MCF 10A (cell line): Measurements from ENCODE around the gene ZBTB18. TPM values are rescaled to one million over a fixed set of nuclear protein-coding genes. Genes with fewer than 3 reads are reported as not detected.

Experiments used
- BruUV-seq: library from RNA; stranded (reverse); fragments of 400-500 nt; replicated peaks from 2 replicates; lab custom pipeline; 2021; lab: Mats Ljungman, UMichigan
- CTCF ChIA-PET: fragments of 300-600 bp; sonication (Branson Sonifier 250); formaldehyde crosslinking; extraction: SDS; loops from one replicate; lab custom pipeline; 2021; ENCODE audit warnings: antibody characterized with exemption, inconsistent platforms; lab: Yijun Ruan, JAX
- POLR2A ChIA-PET: fragments of 300-600, 350-650 bp; sonication (Branson Sonifier 250); formaldehyde crosslinking; extraction: SDS; loops from one replicate; lab custom pipeline; 2020; ENCODE audit warnings: antibody characterized with exemption, inconsistent platforms; lab: Yijun Ruan, JAX
- DNase-seq: peaks from one replicate; pipeline ENCODE4 v3.0.0-alpha.2; 2018; ENCODE audit not compliant: unreplicated experiment
- H3K27ac Mint-ChIP-seq: one replicate; pipeline ENCODE4 v1.8.0; 2022; ENCODE audit warnings: mild to moderate bottlenecking, low read depth, mixed read lengths; ENCODE audit not compliant: unreplicated experiment
- H3K27me3 Mint-ChIP-seq: one replicate; pipeline ENCODE4 v1.8.0; 2022; ENCODE audit warnings: mixed read lengths; ENCODE audit not compliant: insufficient read depth, unreplicated experiment
- H3K36me3 Mint-ChIP-seq: one replicate; pipeline ENCODE4 v1.8.0; 2022; ENCODE audit warnings: mild to moderate bottlenecking, moderate library complexity, mixed read lengths; ENCODE audit not compliant: insufficient read depth, unreplicated experiment
- H3K4me1 Mint-ChIP-seq: one replicate; pipeline ENCODE4 v1.8.0; 2022; ENCODE audit warnings: mixed read lengths; ENCODE audit not compliant: insufficient read depth, unreplicated experiment
- H3K4me3 Mint-ChIP-seq: one replicate; pipeline ENCODE4 v1.8.0; 2022; ENCODE audit warnings: mild to moderate bottlenecking, moderate library complexity, mixed read lengths; ENCODE audit not compliant: unreplicated experiment
- H3K9me3 Mint-ChIP-seq: one replicate; pipeline ENCODE4 v1.8.0; 2022; ENCODE audit warnings: mixed read lengths; ENCODE audit not compliant: unreplicated experiment
- intact Hi-C: fragments of 100-400 bp; cut with micrococcal nuclease; formaldehyde crosslinking; loops from 2 replicates; pipeline ENCODE4 v1.14.1; 2022
- total RNA-seq: library from RNA; stranded (reverse); gene quantifications from 2 replicates; pipeline ENCODE4 v1.2.3, GENCODE V29; 2022
- TF ChIP-seq, protein P1 (sequence below): fragments of 200-600 bp; IDR thresholded peaks from one replicate; pipeline ENCODE4 v1.8.0; 2022; ENCODE audit warnings: antibody characterized with exemption, mild to moderate bottlenecking; ENCODE audit not compliant: unreplicated experiment

The ZBTB18 gene
- total RNA-seq, 1 experiment from 2014 or later, result 16.5 TPM

- intact Hi-C loops, result no loop called here
- Mint-ChIP-seq H3K27ac (no peak overlapping the region), H3K27me3 (no peaks in the 10 kb centered on the region), H3K4me1 (peaks cover 12% of the 10 kb centered on the region), H3K36me3 (no peaks in the 10 kb centered on the region), H3K9me3 (no peaks in the 10 kb centered on the region), H3K4me3 (no peak overlapping the region)
- POLR2A ChIA-PET, result interaction anchor here (1.1 kb wide), 1 partner anchor 99 kb away, joined by 3 read pairs; no protein-coding TSS in a partner anchor
- DNase-seq, result peak; percentile 62
- TF ChIP-seq, protein P1, sequence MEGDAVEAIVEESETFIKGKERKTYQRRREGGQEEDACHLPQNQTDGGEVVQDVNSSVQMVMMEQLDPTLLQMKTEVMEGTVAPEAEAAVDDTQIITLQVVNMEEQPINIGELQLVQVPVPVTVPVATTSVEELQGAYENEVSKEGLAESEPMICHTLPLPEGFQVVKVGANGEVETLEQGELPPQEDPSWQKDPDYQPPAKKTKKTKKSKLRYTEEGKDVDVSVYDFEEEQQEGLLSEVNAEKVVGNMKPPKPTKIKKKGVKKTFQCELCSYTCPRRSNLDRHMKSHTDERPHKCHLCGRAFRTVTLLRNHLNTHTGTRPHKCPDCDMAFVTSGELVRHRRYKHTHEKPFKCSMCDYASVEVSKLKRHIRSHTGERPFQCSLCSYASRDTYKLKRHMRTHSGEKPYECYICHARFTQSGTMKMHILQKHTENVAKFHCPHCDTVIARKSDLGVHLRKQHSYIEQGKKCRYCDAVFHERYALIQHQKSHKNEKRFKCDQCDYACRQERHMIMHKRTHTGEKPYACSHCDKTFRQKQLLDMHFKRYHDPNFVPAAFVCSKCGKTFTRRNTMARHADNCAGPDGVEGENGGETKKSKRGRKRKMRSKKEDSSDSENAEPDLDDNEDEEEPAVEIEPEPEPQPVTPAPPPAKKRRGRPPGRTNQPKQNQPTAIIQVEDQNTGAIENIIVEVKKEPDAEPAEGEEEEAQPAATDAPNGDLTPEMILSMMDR, result no peak
- CTCF ChIA-PET, result interaction anchor here (0.9 kb wide), 1 partner anchor 31 kb away, joined by 3 read pairs; no protein-coding TSS in a partner anchor
- BruUV-seq, result no TSS peak
Observed at GRCh38 chr1:244019982-244020485, 31.0 kb upstream of the ZBTB18 start.

DNA sequence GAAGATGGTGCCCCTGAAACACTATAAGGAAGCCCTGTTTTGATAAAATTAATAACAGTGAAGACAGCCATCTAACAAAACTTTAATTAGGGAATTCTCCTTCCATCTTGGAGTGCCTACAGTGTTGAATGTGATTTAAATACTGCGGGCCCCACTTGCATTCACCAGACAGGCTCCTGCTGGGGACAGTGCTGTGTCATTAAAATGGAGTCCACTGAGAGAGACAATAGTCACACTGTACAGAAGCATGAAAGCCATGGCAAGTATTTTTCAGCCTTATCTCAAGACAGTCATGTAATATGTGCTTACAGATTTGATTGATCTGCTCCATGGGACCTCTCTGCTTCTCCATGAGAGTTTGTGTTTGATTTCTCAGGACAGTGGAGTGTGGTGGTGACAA lies 29.7 kb upstream of the ZBTB18 start:
- Mint-ChIP-seq H3K27ac (no peak overlapping the region), H3K4me1 (peaks cover 12% of the 10 kb centered on the region), H3K36me3 (no peaks in the 10 kb centered on the region), H3K9me3 (no peaks in the 10 kb centered on the region), H3K27me3 (no peaks in the 10 kb centered on the region), H3K4me3 (no peak overlapping the region)
- no TSS peak for BruUV-seq
- intact Hi-C loops, result no loop called here
- CTCF ChIA-PET, result interaction anchor here (0.6 to 0.7 kb wide), 2 partner anchors 29 to 259 kb away, joined by 3 read pairs; no protein-coding TSS in a partner anchor
- TF ChIP-seq, protein P1, result no peak
- POLR2A ChIA-PET, result interaction anchor here (1.3 to 3.2 kb wide), 2 partner anchors 26 to 61 kb away, joined by 3 to 18 read pairs; no protein-coding TSS in a partner anchor
- DNase-seq, result no peak

- peaks cover 7% of the 10 kb centered on the region for H3K27me3 Mint-ChIP-seq
- BruUV-seq, result no TSS peak
- no peak overlapping the region for H3K4me3 Mint-ChIP-seq
- H3K4me1 Mint-ChIP-seq, result peaks cover 12% of the 10 kb centered on the region
- no peaks in the 10 kb centered on the region for H3K36me3 Mint-ChIP-seq
- POLR2A ChIA-PET, result interaction anchor here (0.6 to 3.2 kb wide), 5 partner anchors 9 to 31 kb away, joined by 3 to 18 read pairs (median 4); partner anchors contain the start of gene ZBTB18
- no peaks in the 10 kb centered on the region for H3K9me3 Mint-ChIP-seq
- TF ChIP-seq, protein P1, result no peak
- DNase-seq, result peak; percentile 98
- CTCF ChIA-PET, result interaction anchor here (0.6 kb wide), 1 partner anchor 273 kb away, joined by 5 read pairs; no protein-coding TSS in a partner anchor
- H3K27ac Mint-ChIP-seq, result peak overlapping the region; percentile 73
- intact Hi-C loops, result loop anchor here (2.0 kb wide), 1 partner anchor 250 kb away; no protein-coding TSS in a partner anchor
Observed at GRCh38 chr1:244022311-244022710, 28.8 kb upstream of the ZBTB18 start.

- Mint-ChIP-seq H3K4me1 (peaks cover 12% of the 10 kb centered on the region), H3K36me3 (no peaks in the 10 kb centered on the region), H3K27me3 (peaks cover 14% of the 10 kb centered on the region), H3K4me3 (no peak overlapping the region), H3K9me3 (no peaks in the 10 kb centered on the region), H3K27ac (peak overlapping the region; percentile 73)
- ChIA-PET CTCF (interaction anchor here (0.5 to 1.1 kb wide), 3 partner anchors 98 to 170 kb away, joined by 3 read pairs; no protein-coding TSS in a partner anchor), POLR2A (interaction anchor here (0.6 to 3.2 kb wide), 6 partner anchors 9 to 1963 kb away, joined by 3 to 18 read pairs (median 4); partner anchors contain the start of gene ZBTB18)
- no TSS peak for BruUV-seq
- no peak for DNase-seq
- intact Hi-C loops, result loop anchor here (2.0 kb wide), 1 partner anchor 250 kb away; no protein-coding TSS in a partner anchor
- TF ChIP-seq, protein P1, result no peak
Observed at GRCh38 chr1:244022864-244023440, 28.1 kb upstream of the ZBTB18 start.
